ENCODE data around the gene FNIP1.

The FNIP1 gene

DNA sequence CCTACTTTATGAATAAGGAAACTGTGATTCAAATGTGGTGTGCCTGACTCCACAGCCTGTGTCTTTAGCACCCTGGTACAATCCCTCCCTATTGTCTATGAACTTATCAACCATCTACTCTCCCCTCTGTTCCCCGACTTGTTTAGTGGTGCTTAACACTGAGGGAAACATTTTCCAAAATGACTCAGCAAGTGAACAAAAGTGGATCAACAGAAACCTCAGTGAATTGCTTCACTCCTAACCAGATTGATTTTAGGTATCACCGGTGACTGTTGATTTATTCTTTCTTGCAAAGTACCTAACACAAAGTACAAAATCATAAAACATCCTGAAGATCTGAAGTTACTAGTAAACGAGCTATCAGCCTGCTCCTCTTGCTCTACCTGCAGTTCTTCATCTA is 119.7 kb downstream of the FNIP1 start:
- ChIA-PET CTCF (no interaction called here), POLR2A (no interaction called here)
- no peak for DNase-seq

GRCh38 chr5:131672776-131673175 is 124.0 kb downstream of the FNIP1 start:
- 96% methylated on average over 4 of the region's 6 CpGs for WGBS (ENCODE audit: insufficient coverage)
- ChIA-PET CTCF (no interaction called here), POLR2A (no interaction called here)
- DNase-seq = no peak
- Histone ChIP-seq H3K4me3 (ENCODE audit: control insufficient read depth in 1 of 7, extremely low read depth in 1 of 7, insufficient read depth in 4 of 7, low read depth in 2 of 7, low read length in 6 of 7) (no peak overlapping the region), H3K27me3 (replicated peaks in 2 of 5; ENCODE audit: control insufficient read depth in 4 of 5, insufficient read depth in 5 of 5, low read length in 4 of 5) (no peaks in the 10 kb centered on the region), H3K36me3 (ENCODE audit: control insufficient read depth in 4 of 4, insufficient read depth in 4 of 4, low read length in 3 of 4) (peaks cover 17 to 83% (median 65%) of the 10 kb centered on the region in 4 experiments), H3K27ac (ENCODE audit: insufficient read depth in 1 of 2, low read depth in 1 of 2, low read length in 2 of 2, poor library complexity in 1 of 2, severe bottlenecking in 2 of 2) (no peak overlapping the region), H3K4me1 (ENCODE audit: control extremely low read depth in 1 of 4, control insufficient read depth in 4 of 4, insufficient read depth in 4 of 4, low read length in 3 of 4) (no peaks in the 10 kb centered on the region), H3K9me3 (ENCODE audit: control extremely low read depth in 1 of 5, control insufficient read depth in 4 of 5, insufficient read depth in 2 of 5, low read depth in 1 of 5, low read length in 4 of 5) (no peaks in the 10 kb centered on the region)

More for the DNA sequence above, 119.7 kb downstream of the FNIP1 start:
- no peaks in the 10 kb centered on the region for H3K27me3 ChIP-seq (replicated peaks in 2 of 5; ENCODE audit: control insufficient read depth in 4 of 5, insufficient read depth in 5 of 5, low read length in 4 of 5)
- peaks cover 0 to 1% (median under 1%) of the 10 kb centered on the region in 4 experiments for H3K4me1 ChIP-seq (ENCODE audit: control extremely low read depth in 1 of 4, control insufficient read depth in 4 of 4, insufficient read depth in 4 of 4, low read length in 3 of 4)
- peaks cover 30 to 72% (median 60%) of the 10 kb centered on the region in 4 experiments for H3K36me3 ChIP-seq (ENCODE audit: control insufficient read depth in 4 of 4, insufficient read depth in 4 of 4, low read length in 3 of 4)
- WGBS (ENCODE audit: insufficient coverage) = 88% methylated on average over 3 of the region's 3 CpGs
- H3K4me3 ChIP-seq (ENCODE audit: control insufficient read depth in 1 of 7, extremely low read depth in 1 of 7, insufficient read depth in 4 of 7, low read depth in 2 of 7, low read length in 6 of 7) = no peak overlapping the region
- no peak overlapping the region for H3K27ac ChIP-seq (ENCODE audit: insufficient read depth in 1 of 2, low read depth in 1 of 2, low read length in 2 of 2, poor library complexity in 1 of 2, severe bottlenecking in 2 of 2)
- no peaks in the 10 kb centered on the region for H3K9me3 ChIP-seq (ENCODE audit: control extremely low read depth in 1 of 5, control insufficient read depth in 4 of 5, insufficient read depth in 2 of 5, low read depth in 1 of 5, low read length in 4 of 5)

GRCh38 chr5:131671994-131672655 is 124.7 kb downstream of the FNIP1 start:
- peaks cover 10 to 83% (median 59%) of the 10 kb centered on the region in 4 experiments for H3K36me3 ChIP-seq (ENCODE audit: control insufficient read depth in 4 of 4, insufficient read depth in 4 of 4, low read length in 3 of 4)
- peak overlapping the region in 1 of 2 experiments; percentile 11 for H3K27ac ChIP-seq (ENCODE audit: insufficient read depth in 1 of 2, low read depth in 1 of 2, low read length in 2 of 2, poor library complexity in 1 of 2, severe bottlenecking in 2 of 2)
- H3K9me3 ChIP-seq (ENCODE audit: control extremely low read depth in 1 of 5, control insufficient read depth in 4 of 5, insufficient read depth in 2 of 5, low read depth in 1 of 5, low read length in 4 of 5) = no peaks in the 10 kb centered on the region
- H3K27me3 ChIP-seq (replicated peaks in 2 of 5; ENCODE audit: control insufficient read depth in 4 of 5, insufficient read depth in 5 of 5, low read length in 4 of 5) = no peaks in the 10 kb centered on the region
- H3K4me3 ChIP-seq (ENCODE audit: control insufficient read depth in 1 of 7, extremely low read depth in 1 of 7, insufficient read depth in 4 of 7, low read depth in 2 of 7, low read length in 6 of 7) = no peak overlapping the region
- H3K4me1 ChIP-seq (ENCODE audit: control extremely low read depth in 1 of 4, control insufficient read depth in 4 of 4, insufficient read depth in 4 of 4, low read length in 3 of 4) = no peaks in the 10 kb centered on the region
- WGBS (ENCODE audit: insufficient coverage) = 33% methylated on average over 1 of the region's 2 CpGs
- no peak for DNase-seq
- CTCF ChIA-PET = interaction anchor here (1.5 kb wide), 1 partner anchor 14 kb away, joined by 3 read pairs; no protein-coding TSS in a partner anchor
- POLR2A ChIA-PET = no interaction called here

- Histone ChIP-seq H3K9me3 (ENCODE audit: control extremely low read depth in 1 of 5, control insufficient read depth in 4 of 5, insufficient read depth in 2 of 5, low read depth in 1 of 5, low read length in 4 of 5) (no peaks in the 10 kb centered on the region), H3K4me3 (ENCODE audit: control insufficient read depth in 1 of 7, extremely low read depth in 1 of 7, insufficient read depth in 4 of 7, low read depth in 2 of 7, low read length in 6 of 7) (no peak overlapping the region), H3K36me3 (ENCODE audit: control insufficient read depth in 4 of 4, insufficient read depth in 4 of 4, low read length in 3 of 4) (peaks cover 9 to 82% (median 55%) of the 10 kb centered on the region in 4 experiments), H3K27me3 (replicated peaks in 2 of 5; ENCODE audit: control insufficient read depth in 4 of 5, insufficient read depth in 5 of 5, low read length in 4 of 5) (no peaks in the 10 kb centered on the region), H3K4me1 (ENCODE audit: control extremely low read depth in 1 of 4, control insufficient read depth in 4 of 4, insufficient read depth in 4 of 4, low read length in 3 of 4) (no peaks in the 10 kb centered on the region), H3K27ac (ENCODE audit: insufficient read depth in 1 of 2, low read depth in 1 of 2, low read length in 2 of 2, poor library complexity in 1 of 2, severe bottlenecking in 2 of 2) (no peak overlapping the region)
- DNase-seq = no peak
- POLR2A ChIA-PET = no interaction called here
- CTCF ChIA-PET = interaction anchor here (1.5 kb wide), 1 partner anchor 15 kb away, joined by 3 read pairs; no protein-coding TSS in a partner anchor
Measured at GRCh38 chr5:131671409-131671808, 125.4 kb downstream of the FNIP1 start.

- Histone ChIP-seq H3K4me3 (ENCODE audit: control insufficient read depth in 1 of 7, extremely low read depth in 1 of 7, insufficient read depth in 4 of 7, low read depth in 2 of 7, low read length in 6 of 7) (no peak overlapping the region), H3K27me3 (replicated peaks in 2 of 5; ENCODE audit: control insufficient read depth in 4 of 5, insufficient read depth in 5 of 5, low read length in 4 of 5) (no peaks in the 10 kb centered on the region), H3K36me3 (ENCODE audit: control insufficient read depth in 4 of 4, insufficient read depth in 4 of 4, low read length in 3 of 4) (peaks cover 8 to 79% (median 50%) of the 10 kb centered on the region in 4 experiments), H3K4me1 (ENCODE audit: control extremely low read depth in 1 of 4, control insufficient read depth in 4 of 4, insufficient read depth in 4 of 4, low read length in 3 of 4) (no peaks in the 10 kb centered on the region), H3K9me3 (ENCODE audit: control extremely low read depth in 1 of 5, control insufficient read depth in 4 of 5, insufficient read depth in 2 of 5, low read depth in 1 of 5, low read length in 4 of 5) (peaks cover 0 to 10% (median 9%) of the 10 kb centered on the region in 5 experiments), H3K27ac (ENCODE audit: insufficient read depth in 1 of 2, low read depth in 1 of 2, low read length in 2 of 2, poor library complexity in 1 of 2, severe bottlenecking in 2 of 2) (no peak overlapping the region)
- no CpG with 5 or more reads among the region's 1 CpG for WGBS (ENCODE audit: insufficient coverage)
- no peak for DNase-seq
- ChIA-PET CTCF (interaction anchor here (1.0 to 2.3 kb wide), 4 partner anchors 15 to 343 kb away, joined by 3 to 6 read pairs (median 4); no protein-coding TSS in a partner anchor), POLR2A (no interaction called here)
Measured at GRCh38 chr5:131664929-131665328, 131.9 kb downstream of the FNIP1 start.

- peaks cover 0 to 14% (median 13%) of the 10 kb centered on the region in 5 experiments for H3K9me3 ChIP-seq (ENCODE audit: control extremely low read depth in 1 of 5, control insufficient read depth in 4 of 5, insufficient read depth in 2 of 5, low read depth in 1 of 5, low read length in 4 of 5)
- no peaks in the 10 kb centered on the region for H3K4me1 ChIP-seq (ENCODE audit: control extremely low read depth in 1 of 4, control insufficient read depth in 4 of 4, insufficient read depth in 4 of 4, low read length in 3 of 4)
- ChIA-PET POLR2A (no interaction called here), CTCF (no interaction called here)
- DNase-seq = no peak
- WGBS (ENCODE audit: insufficient coverage) = 100% methylated on average over 1 of the region's 1 CpG
- H3K27ac ChIP-seq (ENCODE audit: insufficient read depth in 1 of 2, low read depth in 1 of 2, low read length in 2 of 2, poor library complexity in 1 of 2, severe bottlenecking in 2 of 2) = no peak overlapping the region
- H3K36me3 ChIP-seq (ENCODE audit: control insufficient read depth in 4 of 4, insufficient read depth in 4 of 4, low read length in 3 of 4) = peaks cover 13 to 72% (median 57%) of the 10 kb centered on the region in 4 experiments
- H3K4me3 ChIP-seq (ENCODE audit: control insufficient read depth in 1 of 7, extremely low read depth in 1 of 7, insufficient read depth in 4 of 7, low read depth in 2 of 7, low read length in 6 of 7) = no peak overlapping the region
- no peaks in the 10 kb centered on the region for H3K27me3 ChIP-seq (replicated peaks in 2 of 5; ENCODE audit: control insufficient read depth in 4 of 5, insufficient read depth in 5 of 5, low read length in 4 of 5)
Measured at GRCh38 chr5:131661933-131662332, 134.9 kb downstream of the FNIP1 start.

GRCh38 chr5:131659841-131660240 is 137.0 kb downstream of the FNIP1 start:
- no peak overlapping the region for H3K27ac ChIP-seq (ENCODE audit: insufficient read depth in 1 of 2, low read depth in 1 of 2, low read length in 2 of 2, poor library complexity in 1 of 2, severe bottlenecking in 2 of 2)
- POLR2A ChIA-PET = no interaction called here
- H3K36me3 ChIP-seq (ENCODE audit: control insufficient read depth in 4 of 4, insufficient read depth in 4 of 4, low read length in 3 of 4) = peaks cover 15 to 71% (median 56%) of the 10 kb centered on the region in 4 experiments
- peaks cover 0 to 14% (median 13%) of the 10 kb centered on the region in 5 experiments for H3K9me3 ChIP-seq (ENCODE audit: control extremely low read depth in 1 of 5, control insufficient read depth in 4 of 5, insufficient read depth in 2 of 5, low read depth in 1 of 5, low read length in 4 of 5)
- no peak for DNase-seq
- peaks cover 0 to 3% (median 0%) of the 10 kb centered on the region in 4 experiments for H3K4me1 ChIP-seq (ENCODE audit: control extremely low read depth in 1 of 4, control insufficient read depth in 4 of 4, insufficient read depth in 4 of 4, low read length in 3 of 4)
- H3K27me3 ChIP-seq (replicated peaks in 2 of 5; ENCODE audit: control insufficient read depth in 4 of 5, insufficient read depth in 5 of 5, low read length in 4 of 5) = no peaks in the 10 kb centered on the region
- WGBS (ENCODE audit: insufficient coverage) = 100% methylated on average over 6 of the region's 9 CpGs
- H3K4me3 ChIP-seq (ENCODE audit: control insufficient read depth in 1 of 7, extremely low read depth in 1 of 7, insufficient read depth in 4 of 7, low read depth in 2 of 7, low read length in 6 of 7) = no peak overlapping the region
- CTCF ChIA-PET = interaction anchor here (0.8 to 1.3 kb wide), 3 partner anchors 14 to 29 kb away, joined by 3 read pairs; no protein-coding TSS in a partner anchor
